HepG2 (cell line): ENCODE results near the gene OPRL1. TPM values are rescaled to one million over a fixed set of nuclear protein-coding genes. Genes with fewer than 3 reads are reported as not detected.

Experiments used
- CHCHD3 ChIP-seq: sonication (generic); formaldehyde crosslinking; IDR thresholded peaks from 2 replicates; pipeline ENCODE4 v1.8.0; 2022; ENCODE audit warnings: mild to moderate bottlenecking, missing genetic modification reagents, moderate library complexity
- FOSL1 ChIP-seq: sonication (generic); formaldehyde crosslinking; IDR thresholded peaks from 2 replicates; pipeline ENCODE4 v1.9.0; 2021; ENCODE audit warnings: missing genetic modification reagents, borderline replicate concordance
- GLI4 ChIP-seq: sonication (generic); formaldehyde crosslinking; IDR thresholded peaks from 2 replicates; pipeline ENCODE4 v1.5.1; 2020; ENCODE audit warnings: missing genetic modification reagents, mild to moderate bottlenecking, moderate library complexity, borderline replicate concordance
- HNRNPH1 ChIP-seq: fragments of 200-400 bp; formaldehyde crosslinking; optimal IDR thresholded peaks from 2 replicates; pipeline ENCODE3; 2017; ENCODE audit warnings: mild to moderate bottlenecking, low read depth, low read length
- RBM39 ChIP-seq: fragments of 200-400 bp; formaldehyde crosslinking; IDR thresholded peaks from one replicate; pipeline ENCODE4 v1.6.1; 2018; ENCODE audit warnings: antibody characterized with exemption, mild to moderate bottlenecking, low read depth, low read length; ENCODE audit not compliant: poor library complexity, severe bottlenecking
- RXRA ChIP-seq: sonication (generic); formaldehyde crosslinking; IDR thresholded peaks from 2 replicates; pipeline ENCODE4 v1.5.1; 2020; ENCODE audit warnings: missing genetic modification reagents
- ZFP37 ChIP-seq: sonication (generic); formaldehyde crosslinking; IDR thresholded peaks from 2 replicates; pipeline ENCODE4 v1.4.0; 2020; ENCODE audit warnings: missing genetic modification reagents, borderline replicate concordance
- ZNF224 ChIP-seq: sonication (generic); formaldehyde crosslinking; IDR thresholded peaks from 2 replicates; pipeline ENCODE4 v1.5.0; 2020; ENCODE audit warnings: mild to moderate bottlenecking, missing genetic modification reagents
- ZNF292 ChIP-seq: sonication (generic); formaldehyde crosslinking; IDR thresholded peaks from 2 replicates; pipeline ENCODE4 v1.8.1; 2022; ENCODE audit warnings: mild to moderate bottlenecking, low read depth, missing genetic modification reagents, borderline replicate concordance
- ZNF333 ChIP-seq: sonication (generic); formaldehyde crosslinking; IDR thresholded peaks from 2 replicates; pipeline ENCODE4 v1.4.0; 2020; ENCODE audit warnings: mild to moderate bottlenecking, missing genetic modification reagents, borderline replicate concordance
- ZNF83 ChIP-seq: sonication (generic); formaldehyde crosslinking; IDR thresholded peaks from 2 replicates; pipeline ENCODE4 v1.4.0; 2020; ENCODE audit warnings: missing genetic modification reagents, mild to moderate bottlenecking, borderline replicate concordance
- polyA plus RNA-seq, 8 experiments: library from polyadenylated mRNA; depleted of rRNA in 3 of 8; stranded (reverse) in 7 of 8; unstranded in 1 of 8; fragments of >200 nt; fragmentation: Illumina TruSeq in 4 of 8; extraction: Trizol in 4 of 8; gene quantifications; 2 replicates each; pipeline versions ENCODE4 v1.2.1 to v1.2.3, GENCODE V29; 2011 to 2016; ENCODE audit warnings: low read depth in 4 of 8, missing spikeins in 1 of 8, mixed read lengths in 1 of 8; ENCODE audit not compliant: insufficient read depth in 1 of 8
- total RNA-seq, 5 experiments: library from RNA; depleted of rRNA; stranded (reverse); fragments of >200 nt; fragmentation: Illumina TruSeq; extraction: Trizol; gene quantifications; 2 replicates each; pipeline ENCODE4 v1.2.3, GENCODE V29; 2016; ENCODE audit warnings: low read depth in 1 of 5
- TF ChIP-seq, protein P1 (sequence below): sonication (generic); formaldehyde crosslinking; IDR thresholded peaks from 2 replicates; pipeline ENCODE4 v1.5.0; 2020; ENCODE audit warnings: mild to moderate bottlenecking, missing genetic modification reagents
- TF ChIP-seq, protein P2 (sequence below): sonication (generic); formaldehyde crosslinking; IDR thresholded peaks from 2 replicates; pipeline ENCODE4 v1.8.0; 2022; ENCODE audit warnings: missing genetic modification reagents, mild to moderate bottlenecking, moderate library complexity, borderline replicate concordance
- TF ChIP-seq, protein P3 (sequence below): IDR thresholded peaks from 2 replicates; pipeline ENCODE4 v1.6.1; 2012; ENCODE audit warnings: inconsistent platforms
- TF ChIP-seq, protein P4 (sequence below): sonication (generic); formaldehyde crosslinking; conservative IDR thresholded peaks from 2 replicates; pipeline ENCODE4 v1.8.0; 2022; ENCODE audit warnings: mild to moderate bottlenecking, moderate library complexity, missing genetic modification reagents
- TF ChIP-seq, protein P5 (sequence below): sonication (generic); formaldehyde crosslinking; IDR thresholded peaks from 2 replicates; pipeline ENCODE4 v1.5.0; 2020; ENCODE audit warnings: missing genetic modification reagents
- TF ChIP-seq, protein P6 (sequence below): sonication (generic); IDR thresholded peaks from 2 replicates; pipeline ENCODE4 v1.6.1; 2016; ENCODE audit warnings: low read depth, borderline replicate concordance
- TF ChIP-seq, protein P7 (sequence below): sonication (generic); formaldehyde crosslinking; IDR thresholded peaks from 2 replicates; pipeline ENCODE4 v1.5.1; 2020; ENCODE audit warnings: missing genetic modification reagents, mild to moderate bottlenecking, borderline replicate concordance

Gene OPRL1
- total and polyA plus RNA-seq, 2 of the 13 experiments (the other 11 are each of a cell fraction or from before 2014, with no cell fraction given): 0.35 to 0.71 TPM

DNA sequence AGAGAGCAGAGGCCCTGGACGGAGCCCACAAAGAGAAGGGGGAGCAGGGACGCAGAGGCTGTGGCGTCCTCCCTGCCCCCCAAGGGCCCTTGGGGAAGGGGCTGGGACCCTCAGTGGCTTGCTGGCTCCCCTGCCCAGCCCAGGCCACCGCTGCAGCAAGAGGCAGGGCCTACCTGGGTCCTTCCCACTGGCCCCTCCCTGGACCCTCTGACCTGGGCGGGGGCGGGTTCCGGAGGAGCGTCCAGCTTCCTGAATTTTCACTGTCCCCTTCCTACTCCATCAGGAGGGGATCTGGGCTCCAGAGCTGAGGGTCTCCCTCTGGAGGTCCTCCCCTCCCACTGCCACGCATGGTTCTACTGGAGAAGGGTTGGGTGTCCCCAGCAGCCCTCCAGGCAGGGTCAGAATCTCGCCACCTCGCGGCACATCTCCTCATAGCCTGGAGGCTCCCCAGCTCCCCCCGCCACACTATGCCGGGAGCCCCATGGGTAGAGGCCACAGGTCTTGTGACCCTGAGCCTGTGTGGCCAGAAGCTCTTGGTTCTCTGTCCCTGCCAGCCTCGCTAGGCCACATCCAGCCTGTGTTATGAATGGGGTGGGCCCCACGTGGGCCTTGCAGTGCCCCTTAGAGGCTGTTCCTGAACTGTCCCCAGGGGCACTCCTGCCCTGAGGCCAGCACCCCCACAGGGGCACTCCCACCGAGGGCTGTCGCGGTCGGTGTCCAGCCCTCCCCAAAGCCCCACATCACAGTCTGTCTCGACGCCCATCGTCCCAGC lies 29.4 kb upstream of the OPRL1 start (continued):
- TF ChIP-seq, protein P1, sequence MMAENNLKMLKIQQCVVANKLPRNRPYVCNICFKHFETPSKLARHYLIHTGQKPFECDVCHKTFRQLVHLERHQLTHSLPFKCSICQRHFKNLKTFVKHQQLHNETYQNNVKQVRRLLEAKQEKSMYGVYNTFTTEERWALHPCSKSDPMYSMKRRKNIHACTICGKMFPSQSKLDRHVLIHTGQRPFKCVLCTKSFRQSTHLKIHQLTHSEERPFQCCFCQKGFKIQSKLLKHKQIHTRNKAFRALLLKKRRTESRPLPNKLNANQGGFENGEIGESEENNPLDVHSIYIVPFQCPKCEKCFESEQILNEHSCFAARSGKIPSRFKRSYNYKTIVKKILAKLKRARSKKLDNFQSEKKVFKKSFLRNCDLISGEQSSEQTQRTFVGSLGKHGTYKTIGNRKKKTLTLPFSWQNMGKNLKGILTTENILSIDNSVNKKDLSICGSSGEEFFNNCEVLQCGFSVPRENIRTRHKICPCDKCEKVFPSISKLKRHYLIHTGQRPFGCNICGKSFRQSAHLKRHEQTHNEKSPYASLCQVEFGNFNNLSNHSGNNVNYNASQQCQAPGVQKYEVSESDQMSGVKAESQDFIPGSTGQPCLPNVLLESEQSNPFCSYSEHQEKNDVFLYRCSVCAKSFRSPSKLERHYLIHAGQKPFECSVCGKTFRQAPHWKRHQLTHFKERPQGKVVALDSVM: peak; percentile 68; the same call in 1 of the 2 replicates
- TF ChIP-seq, protein P2, sequence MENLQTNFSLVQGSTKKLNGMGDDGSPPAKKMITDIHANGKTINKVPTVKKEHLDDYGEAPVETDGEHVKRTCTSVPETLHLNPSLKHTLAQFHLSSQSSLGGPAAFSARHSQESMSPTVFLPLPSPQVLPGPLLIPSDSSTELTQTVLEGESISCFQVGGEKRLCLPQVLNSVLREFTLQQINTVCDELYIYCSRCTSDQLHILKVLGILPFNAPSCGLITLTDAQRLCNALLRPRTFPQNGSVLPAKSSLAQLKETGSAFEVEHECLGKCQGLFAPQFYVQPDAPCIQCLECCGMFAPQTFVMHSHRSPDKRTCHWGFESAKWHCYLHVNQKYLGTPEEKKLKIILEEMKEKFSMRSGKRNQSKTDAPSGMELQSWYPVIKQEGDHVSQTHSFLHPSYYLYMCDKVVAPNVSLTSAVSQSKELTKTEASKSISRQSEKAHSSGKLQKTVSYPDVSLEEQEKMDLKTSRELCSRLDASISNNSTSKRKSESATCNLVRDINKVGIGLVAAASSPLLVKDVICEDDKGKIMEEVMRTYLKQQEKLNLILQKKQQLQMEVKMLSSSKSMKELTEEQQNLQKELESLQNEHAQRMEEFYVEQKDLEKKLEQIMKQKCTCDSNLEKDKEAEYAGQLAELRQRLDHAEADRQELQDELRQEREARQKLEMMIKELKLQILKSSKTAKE (CRISPR knock-in tag): 0 out of 2 replicates have a peak, but pooled peaks have one; percentile 27
- TF ChIP-seq, protein P3, sequence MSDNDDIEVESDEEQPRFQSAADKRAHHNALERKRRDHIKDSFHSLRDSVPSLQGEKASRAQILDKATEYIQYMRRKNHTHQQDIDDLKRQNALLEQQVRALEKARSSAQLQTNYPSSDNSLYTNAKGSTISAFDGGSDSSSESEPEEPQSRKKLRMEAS: peak; percentile 90
- TF ChIP-seq RXRA (CRISPR knock-in tag): peak; percentile 82
- peak; percentile 78; the same call in 1 of the 2 replicates for TF ChIP-seq GLI4 (CRISPR knock-in tag)
- TF ChIP-seq ZNF292 (CRISPR knock-in tag): peak; percentile 15; the same call in 1 of the 2 replicates
- TF ChIP-seq CHCHD3 (CRISPR knock-in tag): peak; percentile 62; the same call in 1 of the 2 replicates
- TF ChIP-seq, protein P4, sequence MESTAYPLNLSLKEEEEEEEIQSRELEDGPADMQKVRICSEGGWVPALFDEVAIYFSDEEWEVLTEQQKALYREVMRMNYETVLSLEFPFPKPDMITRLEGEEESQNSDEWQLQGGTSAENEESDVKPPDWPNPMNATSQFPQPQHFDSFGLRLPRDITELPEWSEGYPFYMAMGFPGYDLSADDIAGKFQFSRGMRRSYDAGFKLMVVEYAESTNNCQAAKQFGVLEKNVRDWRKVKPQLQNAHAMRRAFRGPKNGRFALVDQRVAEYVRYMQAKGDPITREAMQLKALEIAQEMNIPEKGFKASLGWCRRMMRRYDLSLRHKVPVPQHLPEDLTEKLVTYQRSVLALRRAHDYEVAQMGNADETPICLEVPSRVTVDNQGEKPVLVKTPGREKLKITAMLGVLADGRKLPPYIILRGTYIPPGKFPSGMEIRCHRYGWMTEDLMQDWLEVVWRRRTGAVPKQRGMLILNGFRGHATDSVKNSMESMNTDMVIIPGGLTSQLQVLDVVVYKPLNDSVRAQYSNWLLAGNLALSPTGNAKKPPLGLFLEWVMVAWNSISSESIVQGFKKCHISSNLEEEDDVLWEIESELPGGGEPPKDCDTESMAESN (CRISPR knock-in tag): no peak; the same call in 1 of the 2 replicates
- no peak for TF ChIP-seq HNRNPH1
- TF ChIP-seq ZNF333 (CRISPR knock-in tag): no peak
- 0 out of 2 replicates have a peak, but pooled peaks have one; percentile 32 for TF ChIP-seq ZNF83 (CRISPR knock-in tag)
- TF ChIP-seq RBM39: no peak
- TF ChIP-seq ZFP37 (CRISPR knock-in tag): peak; percentile 94
- peak; percentile 27; the same call in 1 of the 2 replicates for TF ChIP-seq ZNF224
- TF ChIP-seq, protein P5, sequence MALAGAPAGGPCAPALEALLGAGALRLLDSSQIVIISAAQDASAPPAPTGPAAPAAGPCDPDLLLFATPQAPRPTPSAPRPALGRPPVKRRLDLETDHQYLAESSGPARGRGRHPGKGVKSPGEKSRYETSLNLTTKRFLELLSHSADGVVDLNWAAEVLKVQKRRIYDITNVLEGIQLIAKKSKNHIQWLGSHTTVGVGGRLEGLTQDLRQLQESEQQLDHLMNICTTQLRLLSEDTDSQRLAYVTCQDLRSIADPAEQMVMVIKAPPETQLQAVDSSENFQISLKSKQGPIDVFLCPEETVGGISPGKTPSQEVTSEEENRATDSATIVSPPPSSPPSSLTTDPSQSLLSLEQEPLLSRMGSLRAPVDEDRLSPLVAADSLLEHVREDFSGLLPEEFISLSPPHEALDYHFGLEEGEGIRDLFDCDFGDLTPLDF (CRISPR knock-in tag): no peak
- TF ChIP-seq, protein P6, sequence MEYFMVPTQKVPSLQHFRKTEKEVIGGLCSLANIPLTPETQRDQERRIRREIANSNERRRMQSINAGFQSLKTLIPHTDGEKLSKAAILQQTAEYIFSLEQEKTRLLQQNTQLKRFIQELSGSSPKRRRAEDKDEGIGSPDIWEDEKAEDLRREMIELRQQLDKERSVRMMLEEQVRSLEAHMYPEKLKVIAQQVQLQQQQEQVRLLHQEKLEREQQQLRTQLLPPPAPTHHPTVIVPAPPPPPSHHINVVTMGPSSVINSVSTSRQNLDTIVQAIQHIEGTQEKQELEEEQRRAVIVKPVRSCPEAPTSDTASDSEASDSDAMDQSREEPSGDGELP: no peak
- peak; percentile 64 for TF ChIP-seq FOSL1 (CRISPR knock-in tag)
- TF ChIP-seq, protein P7, sequence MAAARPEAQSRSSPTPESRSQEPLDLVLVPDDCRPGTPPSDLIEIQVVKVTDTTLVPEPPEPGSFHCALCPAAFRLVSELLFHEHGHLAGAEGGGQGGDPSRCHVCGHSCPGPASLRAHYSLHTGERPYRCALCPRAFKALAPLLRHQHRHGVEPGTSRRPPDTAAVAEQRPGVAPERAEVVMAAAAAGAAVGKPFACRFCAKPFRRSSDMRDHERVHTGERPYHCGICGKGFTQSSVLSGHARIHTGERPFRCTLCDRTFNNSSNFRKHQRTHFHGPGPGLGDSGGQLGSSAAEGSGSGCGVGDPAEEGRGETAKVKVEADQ (CRISPR knock-in tag): 0 out of 2 replicates have a peak, but pooled peaks have one; percentile 59
